ENCODE measurements around the gene PTRHD1.
"Not testable (repeated sequence)": the region's sequence is repeated elsewhere in the genome, so short reads cannot be mapped to it uniquely, and the experiment has no call there.

Gene PTRHD1

GRCh38 chr2:24792874-24793760 is at the start of gene PTRHD1, which contains the start of gene CENPO:
Gene PTRHD1, minus strand, starts transcription at chr2:24793391. Its CDS starts 14 bp downstream, at chr2:24793377.
Gene CENPO, plus strand, starts transcription at chr2:24793425. Its CDS starts 495 bp downstream, at chr2:24793920.
- peak; percentile 98 for DNase-seq

DNA sequence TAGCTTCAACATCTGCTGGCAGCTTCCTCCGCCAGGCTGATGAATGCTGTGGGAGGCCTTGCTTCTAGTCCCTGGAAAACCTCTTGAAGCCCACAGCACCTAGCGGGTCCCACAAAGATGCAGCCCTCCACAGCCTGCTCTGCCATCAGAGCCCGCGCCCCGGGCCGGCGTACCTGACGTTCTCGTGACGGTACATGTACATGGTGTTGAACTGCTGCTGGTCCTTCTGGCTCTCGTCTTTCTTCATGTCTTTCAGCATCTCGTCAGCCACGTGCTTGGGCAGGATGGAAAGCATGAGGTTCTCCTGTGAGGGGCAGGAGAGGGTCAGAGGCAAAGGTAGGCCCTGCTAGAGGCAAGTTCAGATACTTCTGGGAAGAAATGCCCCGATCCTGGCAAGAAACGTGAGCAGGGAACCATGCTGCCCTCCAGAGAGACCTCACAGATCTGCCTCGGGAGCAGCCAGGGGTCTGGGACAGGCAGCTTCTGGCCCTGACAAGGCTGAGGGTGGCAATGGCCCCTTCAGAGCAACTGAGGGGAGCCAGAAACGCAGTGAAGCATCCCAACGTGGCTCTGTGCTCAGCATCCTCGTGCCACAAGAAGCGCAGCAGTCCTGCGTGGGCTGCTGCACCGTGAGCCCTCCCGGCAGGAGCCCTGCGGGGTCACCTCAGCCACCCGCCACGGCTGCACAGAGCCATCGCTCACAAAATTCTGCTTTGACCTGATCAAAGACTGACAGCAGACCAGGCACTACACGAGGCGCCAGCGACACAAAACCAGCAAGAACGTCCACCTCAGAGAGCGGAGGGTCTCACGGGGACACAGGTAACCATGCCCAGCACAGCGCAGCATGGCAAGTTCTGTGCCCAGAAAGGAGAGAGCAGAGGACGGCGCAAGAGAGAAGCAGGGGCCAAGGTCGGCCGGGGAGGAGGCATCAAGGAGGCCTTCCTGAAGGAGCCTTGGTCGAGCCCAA is 49.2 kb upstream of the PTRHD1 start:
- no peak for DNase-seq

DNA sequence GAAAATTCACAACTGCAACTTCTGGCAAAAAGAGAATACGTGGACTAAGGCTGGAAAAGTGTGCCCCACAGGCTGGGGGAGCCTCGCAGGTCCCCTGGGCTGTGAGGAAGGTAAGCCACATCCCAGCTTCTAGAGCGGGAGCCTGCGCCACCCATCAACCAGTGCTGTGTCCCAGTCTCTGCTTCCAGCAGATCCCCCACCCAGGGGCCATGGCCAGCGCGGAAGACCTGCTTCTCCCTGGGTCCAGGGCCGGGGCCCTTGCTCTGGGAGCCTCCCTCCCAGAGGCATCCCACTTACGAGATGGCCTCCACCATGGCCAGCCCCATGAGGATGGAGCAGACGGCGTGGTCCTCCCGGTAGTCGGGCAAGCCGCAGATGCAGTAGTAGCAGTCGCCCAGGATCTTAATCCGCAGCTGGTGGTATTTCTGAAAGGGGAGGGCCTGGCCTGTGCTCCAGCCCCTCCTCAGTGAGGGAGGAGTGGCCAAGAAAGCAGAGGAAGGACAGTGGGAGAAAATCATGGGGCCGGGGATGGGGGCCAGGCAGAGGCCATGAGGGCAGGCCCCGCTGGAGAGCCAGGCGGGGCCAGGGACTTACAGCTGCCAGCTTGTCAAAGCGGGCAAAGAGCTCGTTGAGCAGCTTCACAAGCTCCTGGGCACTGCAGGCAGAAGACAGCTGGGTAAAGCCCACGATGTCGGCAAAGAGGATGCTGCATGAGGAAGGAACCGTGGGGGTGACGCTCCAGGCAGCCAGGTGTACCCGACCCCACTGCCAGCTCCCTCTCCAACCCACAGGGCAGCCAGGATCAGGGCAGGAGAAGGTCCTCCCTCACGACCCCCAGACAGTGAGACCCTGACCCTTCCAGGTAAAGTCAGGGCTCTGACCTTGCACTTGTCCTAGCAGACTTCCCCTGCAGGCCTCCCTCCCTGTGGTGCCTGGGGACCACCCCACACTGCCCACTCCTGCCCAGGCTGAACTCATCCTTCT is 48.1 kb upstream of the PTRHD1 start:
- no peak for DNase-seq

GRCh38 chr2:24840164-24840869 is 47.1 kb upstream of the PTRHD1 start:
- DNase-seq = no peak

DNA sequence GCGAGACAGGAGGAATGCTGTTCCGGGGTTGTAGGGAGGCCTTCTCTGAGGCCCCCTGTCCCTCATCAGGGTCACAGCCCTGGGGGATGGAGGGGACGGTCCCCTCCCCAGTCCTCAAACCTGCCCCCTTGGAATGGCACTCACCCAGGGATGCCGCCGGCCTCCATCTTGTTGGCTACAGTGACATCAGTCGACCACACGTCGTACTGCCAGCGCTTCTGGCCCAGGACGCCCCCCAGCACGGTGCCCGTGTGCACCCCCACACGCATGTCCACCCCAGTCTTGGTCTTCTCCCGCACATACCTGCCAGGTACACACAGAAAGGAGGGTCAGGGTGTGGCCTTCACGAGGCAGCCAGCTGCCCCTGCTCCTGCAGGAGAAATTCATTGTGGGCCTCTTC is 46.5 kb upstream of the PTRHD1 start:
- no peak for DNase-seq

GRCh38 chr2:24838541-24838940 is 45.4 kb upstream of the PTRHD1 start:
- no peak for DNase-seq

GRCh38 chr2:24837996-24838513 is 44.9 kb upstream of the PTRHD1 start:
- DNase-seq = no peak

- DNase-seq = no peak
Observed at GRCh38 chr2:24836706-24837105, 43.5 kb upstream of the PTRHD1 start.

DNA sequence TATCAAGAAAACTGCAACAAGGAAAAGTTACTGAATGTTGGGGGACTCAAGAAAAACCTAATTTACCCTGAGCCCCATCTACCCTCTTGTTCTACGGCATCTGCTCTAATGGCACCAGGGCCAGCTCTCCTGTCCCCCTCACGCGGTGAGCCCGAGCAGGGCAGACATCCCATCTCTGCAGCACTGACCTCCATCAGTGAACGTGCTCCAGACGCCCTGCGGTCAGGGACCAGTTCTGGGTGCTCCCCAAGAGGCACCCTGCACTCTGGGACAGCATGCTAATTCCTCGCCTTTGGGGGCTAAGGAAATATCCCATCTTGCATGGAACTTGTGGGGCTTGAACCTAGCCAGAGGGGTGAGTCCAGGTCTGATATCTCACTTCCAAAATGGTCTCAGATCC is 43.0 kb upstream of the PTRHD1 start:
- DNase-seq = no peak

GRCh38 chr2:24835411-24835810 is 42.2 kb upstream of the PTRHD1 start:
- DNase-seq = not testable (repeated sequence)

DNA sequence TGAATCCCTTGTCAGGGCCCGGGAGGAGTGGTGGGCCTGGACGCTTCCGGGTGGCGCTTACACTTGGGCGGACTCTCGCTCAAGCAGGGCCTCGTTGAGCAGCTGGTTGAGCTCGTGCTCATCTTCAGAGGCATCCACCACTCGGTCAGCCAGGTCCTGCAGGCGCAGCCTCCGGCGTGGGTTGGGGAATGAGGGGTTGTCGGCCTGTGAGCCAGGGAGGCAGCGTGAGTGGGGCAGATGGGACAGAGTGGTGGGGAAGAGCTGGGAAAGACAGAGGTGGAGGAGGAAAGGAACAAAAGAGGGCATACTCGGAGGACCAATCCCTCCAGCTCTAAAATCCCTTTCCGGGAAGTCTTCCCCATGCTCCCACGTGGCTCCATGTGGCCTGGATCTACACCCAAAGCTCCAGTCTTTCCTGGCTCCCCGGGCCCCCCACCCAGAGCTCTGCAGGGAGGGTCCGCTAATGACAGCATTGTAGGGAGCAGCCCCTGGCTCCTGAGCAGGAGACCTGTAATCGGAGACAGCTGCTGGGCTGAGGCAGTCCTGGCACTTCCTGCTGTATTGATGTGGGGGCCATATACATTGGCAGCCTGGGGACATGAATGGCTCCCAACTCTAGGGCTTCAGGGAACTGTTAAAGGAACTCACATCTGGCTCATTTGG is 41.7 kb upstream of the PTRHD1 start:
- DNase-seq = no peak

DNA sequence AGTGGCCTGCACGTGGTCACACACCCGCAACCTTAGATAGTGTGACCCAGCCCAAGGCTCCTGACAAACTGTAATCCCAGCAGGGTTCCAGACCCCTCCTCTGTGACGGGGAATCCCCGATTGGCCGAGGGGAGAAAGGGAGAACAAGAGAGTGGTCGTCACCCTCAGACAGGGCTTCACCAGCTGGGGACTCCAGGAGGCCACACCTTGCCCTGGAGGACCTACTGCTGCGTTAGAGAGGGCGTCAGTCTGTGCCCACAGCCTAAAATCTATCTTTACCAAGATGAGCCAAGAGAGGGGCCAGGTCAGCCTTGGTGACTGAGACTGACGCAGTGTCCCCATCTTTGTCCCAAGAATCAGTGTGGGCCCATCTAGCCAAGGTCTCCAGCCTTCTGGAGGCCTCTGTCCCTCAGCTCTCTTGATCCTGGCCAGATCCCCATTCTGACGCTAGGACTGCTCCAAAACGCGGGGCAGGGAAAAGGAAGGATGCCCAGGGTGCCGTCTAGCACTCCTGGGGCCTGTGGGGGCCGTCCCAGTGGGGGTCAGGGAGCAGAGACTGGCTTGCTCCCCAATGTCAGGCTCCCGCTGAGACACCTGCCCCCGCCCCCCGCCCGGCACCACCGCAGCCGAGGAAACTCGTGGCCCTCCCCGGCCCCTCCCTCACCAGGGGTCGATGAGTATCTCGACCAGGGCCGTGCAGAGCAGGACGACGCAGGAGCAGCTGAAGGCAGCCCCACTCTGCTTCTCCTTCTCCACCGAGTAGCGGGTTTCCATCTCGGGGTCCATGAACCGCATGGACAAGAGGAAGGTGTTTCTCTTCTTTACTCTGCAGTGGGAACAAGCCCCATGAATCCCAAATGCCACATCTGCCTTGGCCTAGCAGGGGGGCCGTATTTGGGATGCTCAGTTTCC is 40.9 kb upstream of the PTRHD1 start:
- DNase-seq = no peak

DNA sequence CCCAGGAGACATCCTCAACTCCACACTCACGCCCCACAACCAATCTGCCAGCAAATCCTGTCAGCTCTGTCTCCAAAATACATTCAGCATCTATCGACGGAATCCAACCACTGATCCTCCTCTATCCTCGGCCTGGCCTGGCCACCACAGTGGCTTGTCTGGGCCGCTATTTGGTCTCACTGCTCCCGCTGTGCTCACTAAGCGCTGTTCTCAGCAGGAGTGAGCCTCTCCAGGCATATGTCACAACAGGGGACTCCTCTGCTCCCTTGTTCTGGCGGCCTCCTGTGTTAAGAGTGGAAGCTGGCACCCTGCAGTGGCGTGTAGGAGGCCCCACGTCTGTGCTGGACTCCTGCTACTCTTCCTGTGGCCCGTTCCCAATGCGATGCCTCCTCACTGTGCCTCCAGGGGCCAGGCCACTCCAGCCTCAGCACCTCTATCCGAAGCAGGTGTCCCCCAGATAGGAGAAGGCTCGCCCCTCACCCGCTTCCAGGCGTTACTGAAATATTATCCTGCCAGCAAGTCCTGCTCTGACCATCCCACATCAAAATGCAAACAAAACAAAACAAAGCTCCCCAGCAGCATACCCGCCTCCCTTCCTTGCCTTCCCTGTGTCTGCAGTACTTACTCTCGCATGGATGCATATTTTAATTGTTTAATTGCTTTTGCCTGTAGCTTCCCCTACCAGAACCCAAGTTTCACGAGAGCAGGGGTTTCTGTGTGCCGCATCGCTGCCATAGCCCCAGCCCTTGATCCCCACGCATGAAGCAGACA is 39.9 kb upstream of the PTRHD1 start:
- DNase-seq = no peak

- DNase-seq = no peak
Observed at GRCh38 chr2:24832521-24832920, 39.3 kb upstream of the PTRHD1 start.

- peak; percentile 66 for DNase-seq
Observed at GRCh38 chr2:24832073-24832461, 38.9 kb upstream of the PTRHD1 start.

GRCh38 chr2:24831221-24832072 is 38.3 kb upstream of the PTRHD1 start:
- no peak for DNase-seq

DNA sequence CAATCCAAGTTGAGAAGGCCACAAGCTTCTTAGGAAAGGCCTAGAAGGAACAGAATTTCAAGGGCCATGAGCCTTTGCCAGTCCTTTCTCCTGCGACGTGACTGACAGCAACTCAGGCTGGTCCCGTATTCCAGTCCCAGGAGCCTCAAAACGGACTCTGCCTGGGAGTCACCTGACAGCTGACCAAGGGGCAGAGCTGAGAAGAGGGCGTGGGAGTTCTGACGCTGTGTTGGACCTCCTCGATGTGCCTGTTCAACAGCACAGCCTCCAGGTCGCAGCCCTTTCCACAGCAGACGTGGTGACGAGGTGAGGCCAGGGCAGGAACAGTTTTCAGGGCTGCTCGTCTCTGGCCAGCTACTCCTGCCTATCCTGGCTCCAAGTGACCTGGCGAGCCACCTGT is 37.6 kb upstream of the PTRHD1 start:
- DNase-seq = no peak

GRCh38 chr2:24830351-24830750 is 37.2 kb upstream of the PTRHD1 start:
- peak; percentile 42 for DNase-seq
